ENCODE data around the gene DARS1. TPM values are rescaled to one million over a fixed set of nuclear protein-coding genes. Genes with fewer than 3 reads are reported as not detected.

Gene DARS1
- total and polyA plus RNA-seq, 2 of the 13 experiments (the other 11 are each of a cell fraction or from before 2014, with no cell fraction given): 149 to 230 TPM

DNA sequence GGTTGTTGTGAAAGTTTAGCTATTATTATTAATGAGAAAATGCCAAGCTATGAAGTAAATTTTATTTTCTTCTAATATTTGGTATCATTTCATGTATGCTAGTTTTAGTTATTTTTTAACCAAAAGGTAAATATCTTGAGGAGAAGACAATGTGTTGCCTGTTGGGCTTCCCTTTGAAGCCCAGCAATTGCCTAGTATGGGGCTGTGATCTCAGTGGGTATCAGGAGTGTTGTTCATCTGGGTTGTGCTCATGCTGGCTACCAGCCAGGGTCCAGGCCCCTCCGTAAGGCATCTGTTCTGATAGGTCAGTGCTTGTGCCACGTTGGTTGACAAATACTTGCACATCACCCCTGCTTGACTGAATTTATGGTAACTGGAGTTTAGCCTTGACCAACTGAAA is 38.0 kb upstream of the DARS1 start (continued):
- TF ChIP-seq, protein P1, sequence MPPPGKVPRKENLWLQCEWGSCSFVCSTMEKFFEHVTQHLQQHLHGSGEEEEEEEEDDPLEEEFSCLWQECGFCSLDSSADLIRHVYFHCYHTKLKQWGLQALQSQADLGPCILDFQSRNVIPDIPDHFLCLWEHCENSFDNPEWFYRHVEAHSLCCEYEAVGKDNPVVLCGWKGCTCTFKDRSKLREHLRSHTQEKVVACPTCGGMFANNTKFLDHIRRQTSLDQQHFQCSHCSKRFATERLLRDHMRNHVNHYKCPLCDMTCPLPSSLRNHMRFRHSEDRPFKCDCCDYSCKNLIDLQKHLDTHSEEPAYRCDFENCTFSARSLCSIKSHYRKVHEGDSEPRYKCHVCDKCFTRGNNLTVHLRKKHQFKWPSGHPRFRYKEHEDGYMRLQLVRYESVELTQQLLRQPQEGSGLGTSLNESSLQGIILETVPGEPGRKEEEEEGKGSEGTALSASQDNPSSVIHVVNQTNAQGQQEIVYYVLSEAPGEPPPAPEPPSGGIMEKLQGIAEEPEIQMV (CRISPR knock-in tag; IDR thresholded peaks at IDR 0.05; ENCODE audit: low read depth): no peak
- TF ChIP-seq AHR (CRISPR knock-in tag; IDR thresholded peaks at IDR 0.05) (no peak), ZNF383 (CRISPR knock-in tag; IDR thresholded peaks at IDR 0.05; ENCODE audit: borderline replicate concordance) (no peak), ZFP36L1 (CRISPR knock-in tag; IDR thresholded peaks at IDR 0.05) (no peak), ZSCAN22 (CRISPR knock-in tag; IDR thresholded peaks at IDR 0.05) (no peak), FOXA1 (IDR thresholded peaks at IDR 0.05) (no peak), FOXA1 (CRISPR knock-in tag; IDR thresholded peaks at IDR 0.05) (peak; percentile 53; the same call in 1 of the 2 replicates), FOXJ3 (CRISPR knock-in tag; IDR thresholded peaks at IDR 0.05; ENCODE audit: borderline replicate concordance) (no peak), ZNF761 (CRISPR knock-in tag; conservative IDR thresholded peaks at IDR 0.05) (no peak), IKZF4 (CRISPR knock-in tag; IDR thresholded peaks at IDR 0.05; ENCODE audit: borderline replicate concordance, low read depth, not compliant biosample characterization) (no peak), ZBTB7B (CRISPR knock-in tag; IDR thresholded peaks at IDR 0.05) (0 out of 2 replicates have a peak, but pooled peaks have one; percentile 31), MTA1 (CRISPR knock-in tag; IDR thresholded peaks at IDR 0.05; ENCODE audit: borderline replicate concordance) (no peak), FOXP1 (IDR thresholded peaks at IDR 0.05) (no peak), FOXP1 (CRISPR knock-in tag; IDR thresholded peaks at IDR 0.05) (peak; percentile 72)
- TF ChIP-seq, protein P2, sequence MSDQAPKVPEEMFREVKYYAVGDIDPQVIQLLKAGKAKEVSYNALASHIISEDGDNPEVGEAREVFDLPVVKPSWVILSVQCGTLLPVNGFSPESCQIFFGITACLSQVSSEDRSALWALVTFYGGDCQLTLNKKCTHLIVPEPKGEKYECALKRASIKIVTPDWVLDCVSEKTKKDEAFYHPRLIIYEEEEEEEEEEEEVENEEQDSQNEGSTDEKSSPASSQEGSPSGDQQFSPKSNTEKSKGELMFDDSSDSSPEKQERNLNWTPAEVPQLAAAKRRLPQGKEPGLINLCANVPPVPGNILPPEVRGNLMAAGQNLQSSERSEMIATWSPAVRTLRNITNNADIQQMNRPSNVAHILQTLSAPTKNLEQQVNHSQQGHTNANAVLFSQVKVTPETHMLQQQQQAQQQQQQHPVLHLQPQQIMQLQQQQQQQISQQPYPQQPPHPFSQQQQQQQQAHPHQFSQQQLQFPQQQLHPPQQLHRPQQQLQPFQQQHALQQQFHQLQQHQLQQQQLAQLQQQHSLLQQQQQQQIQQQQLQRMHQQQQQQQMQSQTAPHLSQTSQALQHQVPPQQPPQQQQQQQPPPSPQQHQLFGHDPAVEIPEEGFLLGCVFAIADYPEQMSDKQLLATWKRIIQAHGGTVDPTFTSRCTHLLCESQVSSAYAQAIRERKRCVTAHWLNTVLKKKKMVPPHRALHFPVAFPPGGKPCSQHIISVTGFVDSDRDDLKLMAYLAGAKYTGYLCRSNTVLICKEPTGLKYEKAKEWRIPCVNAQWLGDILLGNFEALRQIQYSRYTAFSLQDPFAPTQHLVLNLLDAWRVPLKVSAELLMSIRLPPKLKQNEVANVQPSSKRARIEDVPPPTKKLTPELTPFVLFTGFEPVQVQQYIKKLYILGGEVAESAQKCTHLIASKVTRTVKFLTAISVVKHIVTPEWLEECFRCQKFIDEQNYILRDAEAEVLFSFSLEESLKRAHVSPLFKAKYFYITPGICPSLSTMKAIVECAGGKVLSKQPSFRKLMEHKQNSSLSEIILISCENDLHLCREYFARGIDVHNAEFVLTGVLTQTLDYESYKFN (CRISPR knock-in tag; conservative IDR thresholded peaks at IDR 0.05): peak; percentile 53
- TF ChIP-seq, protein P3, sequence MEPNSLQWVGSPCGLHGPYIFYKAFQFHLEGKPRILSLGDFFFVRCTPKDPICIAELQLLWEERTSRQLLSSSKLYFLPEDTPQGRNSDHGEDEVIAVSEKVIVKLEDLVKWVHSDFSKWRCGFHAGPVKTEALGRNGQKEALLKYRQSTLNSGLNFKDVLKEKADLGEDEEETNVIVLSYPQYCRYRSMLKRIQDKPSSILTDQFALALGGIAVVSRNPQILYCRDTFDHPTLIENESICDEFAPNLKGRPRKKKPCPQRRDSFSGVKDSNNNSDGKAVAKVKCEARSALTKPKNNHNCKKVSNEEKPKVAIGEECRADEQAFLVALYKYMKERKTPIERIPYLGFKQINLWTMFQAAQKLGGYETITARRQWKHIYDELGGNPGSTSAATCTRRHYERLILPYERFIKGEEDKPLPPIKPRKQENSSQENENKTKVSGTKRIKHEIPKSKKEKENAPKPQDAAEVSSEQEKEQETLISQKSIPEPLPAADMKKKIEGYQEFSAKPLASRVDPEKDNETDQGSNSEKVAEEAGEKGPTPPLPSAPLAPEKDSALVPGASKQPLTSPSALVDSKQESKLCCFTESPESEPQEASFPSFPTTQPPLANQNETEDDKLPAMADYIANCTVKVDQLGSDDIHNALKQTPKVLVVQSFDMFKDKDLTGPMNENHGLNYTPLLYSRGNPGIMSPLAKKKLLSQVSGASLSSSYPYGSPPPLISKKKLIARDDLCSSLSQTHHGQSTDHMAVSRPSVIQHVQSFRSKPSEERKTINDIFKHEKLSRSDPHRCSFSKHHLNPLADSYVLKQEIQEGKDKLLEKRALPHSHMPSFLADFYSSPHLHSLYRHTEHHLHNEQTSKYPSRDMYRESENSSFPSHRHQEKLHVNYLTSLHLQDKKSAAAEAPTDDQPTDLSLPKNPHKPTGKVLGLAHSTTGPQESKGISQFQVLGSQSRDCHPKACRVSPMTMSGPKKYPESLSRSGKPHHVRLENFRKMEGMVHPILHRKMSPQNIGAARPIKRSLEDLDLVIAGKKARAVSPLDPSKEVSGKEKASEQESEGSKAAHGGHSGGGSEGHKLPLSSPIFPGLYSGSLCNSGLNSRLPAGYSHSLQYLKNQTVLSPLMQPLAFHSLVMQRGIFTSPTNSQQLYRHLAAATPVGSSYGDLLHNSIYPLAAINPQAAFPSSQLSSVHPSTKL (CRISPR knock-in tag; IDR thresholded peaks at IDR 0.05): peak; percentile 87
- TF ChIP-seq, protein P4, sequence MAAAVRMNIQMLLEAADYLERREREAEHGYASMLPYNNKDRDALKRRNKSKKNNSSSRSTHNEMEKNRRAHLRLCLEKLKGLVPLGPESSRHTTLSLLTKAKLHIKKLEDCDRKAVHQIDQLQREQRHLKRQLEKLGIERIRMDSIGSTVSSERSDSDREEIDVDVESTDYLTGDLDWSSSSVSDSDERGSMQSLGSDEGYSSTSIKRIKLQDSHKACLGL (CRISPR knock-in tag; IDR thresholded peaks at IDR 0.05): no peak
